B cell (primary cell): ENCODE measurements around the gene ARAP1.

Experiments
- EZH2 ChIP-seq: IDR thresholded peaks from 2 replicates; pipeline ENCODE4 v1.6.1; 2012; ENCODE audit warnings: borderline replicate concordance, low read depth, mild to moderate bottlenecking, moderate library complexity, low read length; ENCODE audit not compliant: insufficient read depth, poor library complexity, severe bottlenecking
- TF ChIP-seq, protein P1 (sequence below): fragments of 200-600 bp; IDR thresholded peaks from one replicate; pipeline ENCODE4 v1.8.0; 2022; ENCODE audit warnings: antibody characterized with exemption, mild to moderate bottlenecking

- TF ChIP-seq, protein P1, sequence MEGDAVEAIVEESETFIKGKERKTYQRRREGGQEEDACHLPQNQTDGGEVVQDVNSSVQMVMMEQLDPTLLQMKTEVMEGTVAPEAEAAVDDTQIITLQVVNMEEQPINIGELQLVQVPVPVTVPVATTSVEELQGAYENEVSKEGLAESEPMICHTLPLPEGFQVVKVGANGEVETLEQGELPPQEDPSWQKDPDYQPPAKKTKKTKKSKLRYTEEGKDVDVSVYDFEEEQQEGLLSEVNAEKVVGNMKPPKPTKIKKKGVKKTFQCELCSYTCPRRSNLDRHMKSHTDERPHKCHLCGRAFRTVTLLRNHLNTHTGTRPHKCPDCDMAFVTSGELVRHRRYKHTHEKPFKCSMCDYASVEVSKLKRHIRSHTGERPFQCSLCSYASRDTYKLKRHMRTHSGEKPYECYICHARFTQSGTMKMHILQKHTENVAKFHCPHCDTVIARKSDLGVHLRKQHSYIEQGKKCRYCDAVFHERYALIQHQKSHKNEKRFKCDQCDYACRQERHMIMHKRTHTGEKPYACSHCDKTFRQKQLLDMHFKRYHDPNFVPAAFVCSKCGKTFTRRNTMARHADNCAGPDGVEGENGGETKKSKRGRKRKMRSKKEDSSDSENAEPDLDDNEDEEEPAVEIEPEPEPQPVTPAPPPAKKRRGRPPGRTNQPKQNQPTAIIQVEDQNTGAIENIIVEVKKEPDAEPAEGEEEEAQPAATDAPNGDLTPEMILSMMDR = no peak
- TF ChIP-seq EZH2 = no peak
Measured at GRCh38 chr11:72707032-72707431, 45.2 kb downstream of the ARAP1 start.
